GM12892 (cell line): ENCODE data around the gene HSFX3.

ENCODE experiments used
- POLR2A ChIP-seq: IDR thresholded peaks from 2 replicates; pipeline ENCODE4 v1.6.1; 2011; ENCODE audit warnings: low read depth, low read length, control low read depth
- POLR2AphosphoS5 ChIP-seq: IDR thresholded peaks from 2 replicates; pipeline ENCODE4 v1.6.1; 2011; ENCODE audit warnings: low read depth, low read length, control low read depth
- TAF1 ChIP-seq: IDR thresholded peaks from 2 replicates; pipeline ENCODE4 v1.6.1; 2011; ENCODE audit warnings: low read depth, mild to moderate bottlenecking, control low read depth, low read length, borderline replicate concordance

GRCh38 chrX:149518236-149518635, 31.5 kb downstream of the HSFX3 start:
- TF ChIP-seq POLR2A: no peak
- TF ChIP-seq TAF1: no peak
- TF ChIP-seq POLR2AphosphoS5: no peak
